ENCODE measurements around the gene EDDM13. TPM values are rescaled to one million over a fixed set of nuclear protein-coding genes. Genes with fewer than 3 reads are reported as not detected.
"Not testable (repeated sequence)": the region's sequence is repeated elsewhere in the genome, so short reads cannot be mapped to it uniquely, and the experiment has no call there.

The EDDM13 gene, protein sequence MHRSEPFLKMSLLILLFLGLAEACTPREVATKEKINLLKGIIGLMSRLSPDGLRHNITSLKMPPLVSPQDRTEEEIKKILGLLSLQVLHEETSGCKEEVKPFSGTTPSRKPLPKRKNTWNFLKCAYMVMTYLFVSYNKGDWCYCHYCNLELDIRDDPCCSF
- polyA plus RNA-seq (2013, experiment 1 of 2), result not detected
- polyA plus RNA-seq (2013, experiment 2 of 2), result not detected

GRCh38 chr19:56272161-56272798 is at the start of gene EDDM13:
Gene EDDM13 (plus strand): TSS chr19:56272748. CDS start chr19:56272835, 87 bp downstream.
- Histone ChIP-seq H2BK120ac (ENCODE audit: low read depth, low read length) (no peak within 1 kb of the TSS), H3K18ac (ENCODE audit: low read length) (no peak within 1 kb of the TSS), H4K5ac (ENCODE audit: low read length) (no peak within 1 kb of the TSS), H3K56ac (ENCODE audit: low read length) (no peak within 1 kb of the TSS), H3K9ac (ENCODE audit: low read length) (no peak within 1 kb of the TSS), H3K27me3 (ENCODE audit: insufficient read depth, low read length, poor library complexity) (no peaks in the 10 kb centered on the region), H3K79me1 (ENCODE audit: low read length) (no peaks in the 10 kb centered on the region), H3K4me1 (ENCODE audit: control insufficient read depth, low read depth, low read length) (no peaks in the 10 kb centered on the region), H3K36me3 (ENCODE audit: control insufficient read depth, insufficient read depth, low read length) (no peaks in the 10 kb centered on the region), H3K79me2 (ENCODE audit: control insufficient read depth, insufficient read depth, low read length) (no peaks in the 10 kb centered on the region), H3K23ac (ENCODE audit: low read length) (no peak within 1 kb of the TSS), H2BK15ac (replicated peaks; ENCODE audit: low read depth) (no peak within 1 kb of the TSS), H3K4me2 (ENCODE audit: low read length) (no peak within 1 kb of the TSS), H3K4ac (ENCODE audit: low read depth, low read length) (no peak within 1 kb of the TSS), H3K27ac (ENCODE audit: low read depth, low read length) (no peak within 1 kb of the TSS), H3K4me3 (ENCODE audit: low read length) (no peak within 1 kb of the TSS), H4K8ac (ENCODE audit: low read depth, low read length) (no peak within 1 kb of the TSS), H2AK5ac (ENCODE audit: low read length) (no peak within 1 kb of the TSS), H2BK5ac (ENCODE audit: low read length) (no peak within 1 kb of the TSS)
- WGBS (ENCODE audit: extremely low coverage, insufficient coverage, low lambda C conversion rate), result no CpG with 5 or more reads among the region's 6 CpGs
- no peak for DNase-seq

DNA sequence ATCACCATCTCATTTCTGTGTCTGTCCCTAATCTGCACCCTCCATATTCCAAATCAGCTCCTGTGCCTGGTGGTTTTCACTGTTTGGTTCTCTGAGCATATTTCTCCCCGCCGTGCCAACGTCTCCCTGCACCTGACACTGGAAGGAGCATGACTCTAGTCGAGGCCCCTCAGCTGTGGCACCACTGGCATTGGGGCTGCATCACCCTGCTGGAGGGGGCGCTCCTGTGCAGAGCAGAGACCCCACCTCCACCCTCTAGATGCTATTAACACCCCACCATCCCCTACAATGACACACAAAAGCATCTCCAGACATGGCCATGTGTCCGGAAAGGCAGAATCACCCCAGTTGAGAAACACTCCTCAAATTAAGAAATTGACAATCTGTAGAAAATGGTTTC is 49.6 kb upstream of the EDDM13 start:
- H3K56ac ChIP-seq (ENCODE audit: low read length), result no peak overlapping the region
- no peak overlapping the region for H3K9ac ChIP-seq (ENCODE audit: low read length)
- no peak for DNase-seq
- no peak overlapping the region for H3K4me2 ChIP-seq (ENCODE audit: low read length)
- no peak overlapping the region for H3K23ac ChIP-seq (ENCODE audit: low read length)
- H3K18ac ChIP-seq (ENCODE audit: low read length), result no peak overlapping the region
- no peaks in the 10 kb centered on the region for H3K36me3 ChIP-seq (ENCODE audit: control insufficient read depth, insufficient read depth, low read length)
- no peak overlapping the region for H3K4me3 ChIP-seq (ENCODE audit: low read length)
- H3K4me1 ChIP-seq (ENCODE audit: control insufficient read depth, low read depth, low read length), result no peaks in the 10 kb centered on the region
- H2BK5ac ChIP-seq (ENCODE audit: low read length), result no peak overlapping the region
- H3K79me1 ChIP-seq (ENCODE audit: low read length), result no peaks in the 10 kb centered on the region
- H2BK120ac ChIP-seq (ENCODE audit: low read depth, low read length), result no peak overlapping the region
- no peak overlapping the region for H4K8ac ChIP-seq (ENCODE audit: low read depth, low read length)
- no peak overlapping the region for H3K27ac ChIP-seq (ENCODE audit: low read depth, low read length)
- H3K79me2 ChIP-seq (ENCODE audit: control insufficient read depth, insufficient read depth, low read length), result no peaks in the 10 kb centered on the region
- H2BK15ac ChIP-seq (replicated peaks; ENCODE audit: low read depth), result no peak overlapping the region
- no peak overlapping the region for H2AK5ac ChIP-seq (ENCODE audit: low read length)
- no peak overlapping the region for H3K4ac ChIP-seq (ENCODE audit: low read depth, low read length)
- no peak overlapping the region for H4K5ac ChIP-seq (ENCODE audit: low read length)
- no CpG with 5 or more reads among the region's 6 CpGs for WGBS (ENCODE audit: extremely low coverage, insufficient coverage, low lambda C conversion rate)
- no peaks in the 10 kb centered on the region for H3K27me3 ChIP-seq (ENCODE audit: insufficient read depth, low read length, poor library complexity)

GRCh38 chr19:56223481-56223880 is 49.1 kb upstream of the EDDM13 start:
- no peak overlapping the region for H3K18ac ChIP-seq (ENCODE audit: low read length)
- H4K5ac ChIP-seq (ENCODE audit: low read length), result no peak overlapping the region
- H3K27ac ChIP-seq (ENCODE audit: low read depth, low read length), result no peak overlapping the region
- H3K27me3 ChIP-seq (ENCODE audit: insufficient read depth, low read length, poor library complexity), result no peaks in the 10 kb centered on the region
- H3K4me2 ChIP-seq (ENCODE audit: low read length), result no peak overlapping the region
- H3K4ac ChIP-seq (ENCODE audit: low read depth, low read length), result no peak overlapping the region
- H3K4me1 ChIP-seq (ENCODE audit: control insufficient read depth, low read depth, low read length), result no peaks in the 10 kb centered on the region
- no peak overlapping the region for H3K9ac ChIP-seq (ENCODE audit: low read length)
- no peak overlapping the region for H4K8ac ChIP-seq (ENCODE audit: low read depth, low read length)
- no peak overlapping the region for H3K56ac ChIP-seq (ENCODE audit: low read length)
- H3K23ac ChIP-seq (ENCODE audit: low read length), result no peak overlapping the region
- no peaks in the 10 kb centered on the region for H3K36me3 ChIP-seq (ENCODE audit: control insufficient read depth, insufficient read depth, low read length)
- H3K4me3 ChIP-seq (ENCODE audit: low read length), result no peak overlapping the region
- no peak overlapping the region for H2BK120ac ChIP-seq (ENCODE audit: low read depth, low read length)
- no peaks in the 10 kb centered on the region for H3K79me2 ChIP-seq (ENCODE audit: control insufficient read depth, insufficient read depth, low read length)
- no peak overlapping the region for H2AK5ac ChIP-seq (ENCODE audit: low read length)
- WGBS (ENCODE audit: extremely low coverage, insufficient coverage, low lambda C conversion rate), result no CpG with 5 or more reads among the region's 9 CpGs
- H2BK15ac ChIP-seq (replicated peaks; ENCODE audit: low read depth), result no peak overlapping the region
- H2BK5ac ChIP-seq (ENCODE audit: low read length), result no peak overlapping the region
- no peak for DNase-seq
- no peaks in the 10 kb centered on the region for H3K79me1 ChIP-seq (ENCODE audit: low read length)

DNA sequence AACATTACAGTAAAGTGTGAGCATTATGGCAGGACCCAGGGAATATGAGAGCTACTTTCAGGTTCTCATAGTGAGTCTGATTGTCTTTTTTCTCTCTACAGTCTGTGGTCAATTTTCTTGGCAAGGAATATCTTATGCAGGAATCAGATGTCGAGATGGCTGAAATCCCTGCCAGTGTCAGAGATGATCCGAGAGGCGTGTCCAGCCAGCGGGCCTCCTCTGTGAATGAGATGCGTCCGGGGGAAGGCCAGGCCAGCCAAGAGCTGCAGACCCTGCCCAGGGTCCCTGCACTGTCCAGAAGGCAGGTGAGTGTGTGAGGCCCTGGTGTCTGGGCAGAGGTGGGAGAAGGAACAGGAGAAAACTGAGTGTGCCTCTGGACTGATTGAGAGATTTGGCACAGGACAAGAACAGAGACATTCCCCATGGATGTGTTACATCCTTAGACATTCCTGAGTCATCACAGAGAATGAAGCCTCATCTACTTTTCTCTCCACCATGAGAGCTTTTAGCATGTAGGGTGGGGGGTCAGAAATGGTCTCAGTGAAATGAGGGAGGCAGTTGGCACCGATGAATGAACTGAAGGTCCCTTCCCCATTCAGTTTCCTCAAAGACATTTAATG is 27.3 kb upstream of the EDDM13 start:
- Histone ChIP-seq H2BK120ac (ENCODE audit: low read depth, low read length) (no peak overlapping the region), H3K23ac (ENCODE audit: low read length) (no peak overlapping the region), H3K4me1 (ENCODE audit: control insufficient read depth, low read depth, low read length) (no peaks in the 10 kb centered on the region), H3K27me3 (ENCODE audit: insufficient read depth, low read length, poor library complexity) (no peaks in the 10 kb centered on the region), H3K36me3 (ENCODE audit: control insufficient read depth, insufficient read depth, low read length) (no peaks in the 10 kb centered on the region), H3K79me1 (ENCODE audit: low read length) (no peaks in the 10 kb centered on the region), H3K18ac (ENCODE audit: low read length) (no peak overlapping the region), H3K56ac (ENCODE audit: low read length) (no peak overlapping the region), H3K4me2 (ENCODE audit: low read length) (no peak overlapping the region), H4K8ac (ENCODE audit: low read depth, low read length) (no peak overlapping the region), H3K4me3 (ENCODE audit: low read length) (no peak overlapping the region), H3K79me2 (ENCODE audit: control insufficient read depth, insufficient read depth, low read length) (no peaks in the 10 kb centered on the region), H3K9ac (ENCODE audit: low read length) (no peak overlapping the region), H4K5ac (ENCODE audit: low read length) (no peak overlapping the region), H2BK5ac (ENCODE audit: low read length) (no peak overlapping the region), H2BK15ac (replicated peaks; ENCODE audit: low read depth) (no peak overlapping the region), H2AK5ac (ENCODE audit: low read length) (no peak overlapping the region), H3K27ac (ENCODE audit: low read depth, low read length) (no peak overlapping the region), H3K4ac (ENCODE audit: low read depth, low read length) (no peak overlapping the region)
- peak; percentile 72 for DNase-seq
- no CpG with 5 or more reads among the region's 7 CpGs for WGBS (ENCODE audit: extremely low coverage, insufficient coverage, low lambda C conversion rate)

- not testable (repeated sequence) for H3K4ac ChIP-seq (ENCODE audit: low read depth, low read length); H2BK15ac ChIP-seq (replicated peaks; ENCODE audit: low read depth); H2BK5ac ChIP-seq (ENCODE audit: low read length); H4K8ac ChIP-seq (ENCODE audit: low read depth, low read length); H3K56ac ChIP-seq (ENCODE audit: low read length); H3K79me1 ChIP-seq (ENCODE audit: low read length); H3K4me2 ChIP-seq (ENCODE audit: low read length); H3K27me3 ChIP-seq (ENCODE audit: insufficient read depth, low read length, poor library complexity); H2BK120ac ChIP-seq (ENCODE audit: low read depth, low read length); H3K23ac ChIP-seq (ENCODE audit: low read length); H3K27ac ChIP-seq (ENCODE audit: low read depth, low read length); H3K36me3 ChIP-seq (ENCODE audit: control insufficient read depth, insufficient read depth, low read length); DNase-seq; H3K9ac ChIP-seq (ENCODE audit: low read length); H3K4me1 ChIP-seq (ENCODE audit: control insufficient read depth, low read depth, low read length); H3K18ac ChIP-seq (ENCODE audit: low read length); H4K5ac ChIP-seq (ENCODE audit: low read length); H3K4me3 ChIP-seq (ENCODE audit: low read length); H3K79me2 ChIP-seq (ENCODE audit: control insufficient read depth, insufficient read depth, low read length); H2AK5ac ChIP-seq (ENCODE audit: low read length)
- no CpG with 5 or more reads among the region's 4 CpGs for WGBS (ENCODE audit: extremely low coverage, insufficient coverage, low lambda C conversion rate)
Observed at GRCh38 chr19:56245764-56246163, 26.8 kb upstream of the EDDM13 start.
